Mucosa of rectum (tissue), 2 donors: Measurements from ENCODE around the gene ABCC10.
A peak's percentile ranks its signal among the peaks of the same experiment; 100 is the strongest.
"Not testable (repeated sequence)": the region's sequence is repeated elsewhere in the genome, so short reads cannot be mapped to it uniquely, and the experiment has no call there.

Experiments
- H3K27ac ChIP-seq, 2 donors: one replicate each; pipeline ENCODE4 v1.7.0; 2013; ENCODE audit warnings: inconsistent platforms in 2 of 2, low read depth in 2 of 2, low read length in 2 of 2
- H3K27me3 ChIP-seq, 2 donors: one replicate each; pipeline ENCODE4 v1.7.0; 2013; ENCODE audit warnings: low read length in 2 of 2; ENCODE audit not compliant: control insufficient read depth in 2 of 2, insufficient read depth in 2 of 2
- H3K36me3 ChIP-seq, 2 donors: one replicate each; pipeline ENCODE4 v1.7.0; 2013; ENCODE audit warnings: low read length in 2 of 2; ENCODE audit not compliant: control insufficient read depth in 2 of 2, insufficient read depth in 2 of 2
- H3K4me1 ChIP-seq, 2 donors: one replicate each; pipeline ENCODE4 v1.7.0; 2013; ENCODE audit warnings: low read length in 2 of 2, mild to moderate bottlenecking in 1 of 2; ENCODE audit not compliant: control insufficient read depth in 2 of 2, insufficient read depth in 2 of 2
- H3K4me3 ChIP-seq, 2 donors: one replicate each; pipeline ENCODE4 v1.7.0; 2013; ENCODE audit warnings: low read length in 2 of 2
- H3K9ac ChIP-seq, 2 donors: one replicate each; pipeline ENCODE4 v1.7.0; 2013; ENCODE audit warnings: low read length in 2 of 2, low read depth in 1 of 2, mild to moderate bottlenecking in 1 of 2
- H3K9me3 ChIP-seq, 2 donors: one replicate each; pipeline ENCODE4 v1.7.0; 2013; ENCODE audit warnings: low read length in 2 of 2; ENCODE audit not compliant: control insufficient read depth in 2 of 2
- donor health status: healthy.
- donor health status: Normal muscosa, but diverticular disease.

Gene ABCC10

GRCh38 chr6:43427406-43428111 is at the start of gene ABCC10:
Gene ABCC10, plus strand, starts transcription at chr6:43427541. Its CDS starts 438 bp downstream, at chr6:43427979.
- H3K36me3 ChIP-seq: peaks cover 0 to 10% of the 10 kb centered on the region in 2 donors
- peaks cover 10 to 11% of the 10 kb centered on the region in 2 donors for H3K4me1 ChIP-seq
- H3K9ac ChIP-seq: peak within 1 kb of the TSS; percentile 91 to 92
- H3K4me3 ChIP-seq: peak within 1 kb of the TSS; percentile 93 to 97
- H3K9me3 ChIP-seq: no peaks in the 10 kb centered on the region
- H3K27me3 ChIP-seq: no peaks in the 10 kb centered on the region
- H3K27ac ChIP-seq: peak within 1 kb of the TSS; percentile 86 to 93

GRCh38 chr6:43377710-43378229 is 49.6 kb upstream of the ABCC10 start:
- H3K9me3 ChIP-seq: no peaks in the 10 kb centered on the region
- no peaks in the 10 kb centered on the region for H3K4me1 ChIP-seq
- H3K4me3 ChIP-seq: no peak overlapping the region
- H3K27me3 ChIP-seq: peaks cover 0 to 2% of the 10 kb centered on the region in 2 donors
- no peaks in the 10 kb centered on the region for H3K36me3 ChIP-seq
- H3K27ac ChIP-seq: no peak overlapping the region
- no peak overlapping the region for H3K9ac ChIP-seq

GRCh38 chr6:43378631-43379030 is 48.7 kb upstream of the ABCC10 start:
- H3K36me3 ChIP-seq: no peaks in the 10 kb centered on the region
- H3K27ac ChIP-seq: no peak overlapping the region
- no peaks in the 10 kb centered on the region for H3K4me1 ChIP-seq
- H3K4me3 ChIP-seq: no peak overlapping the region
- no peak overlapping the region for H3K9ac ChIP-seq
- no peaks in the 10 kb centered on the region for H3K9me3 ChIP-seq
- H3K27me3 ChIP-seq: no peaks in the 10 kb centered on the region

- H3K4me3 ChIP-seq, H3K4me1 ChIP-seq, H3K36me3 ChIP-seq, H3K27ac ChIP-seq, H3K9me3 ChIP-seq, H3K27me3 ChIP-seq, H3K9ac ChIP-seq: not testable (repeated sequence)
Observed at GRCh38 chr6:43380858-43381257, 46.5 kb upstream of the ABCC10 start.

- H3K36me3 ChIP-seq: no peaks in the 10 kb centered on the region
- no peaks in the 10 kb centered on the region for H3K9me3 ChIP-seq
- no peaks in the 10 kb centered on the region for H3K27me3 ChIP-seq
- peak overlapping the region in 1 of 2 donors; percentile 35 for H3K4me3 ChIP-seq
- H3K27ac ChIP-seq: no peak overlapping the region
- no peak overlapping the region for H3K9ac ChIP-seq
- H3K4me1 ChIP-seq: no peaks in the 10 kb centered on the region
Observed at GRCh38 chr6:43383021-43383667, 44.2 kb upstream of the ABCC10 start.

- Histone ChIP-seq H3K9ac (no peak overlapping the region), H3K36me3 (no peaks in the 10 kb centered on the region), H3K27ac (no peak overlapping the region), H3K4me1 (no peaks in the 10 kb centered on the region), H3K27me3 (no peaks in the 10 kb centered on the region), H3K9me3 (no peaks in the 10 kb centered on the region), H3K4me3 (no peak overlapping the region)
Observed at GRCh38 chr6:43386492-43386891, 40.8 kb upstream of the ABCC10 start.

GRCh38 chr6:43389730-43390295 is 37.5 kb upstream of the ABCC10 start:
- no peaks in the 10 kb centered on the region for H3K27me3 ChIP-seq

GRCh38 chr6:43390753-43391439 is 36.4 kb upstream of the ABCC10 start:
- not testable (repeated sequence) for H3K36me3 ChIP-seq, H3K4me3 ChIP-seq, H3K27ac ChIP-seq

More at GRCh38 chr6:43389730-43390295, 37.5 kb upstream of the ABCC10 start:
- no peak overlapping the region for H3K27ac ChIP-seq
- no peak overlapping the region for H3K4me3 ChIP-seq
- H3K36me3 ChIP-seq: no peaks in the 10 kb centered on the region
- H3K4me1 ChIP-seq: no peaks in the 10 kb centered on the region
- no peaks in the 10 kb centered on the region for H3K9me3 ChIP-seq
- no peak overlapping the region for H3K9ac ChIP-seq

GRCh38 chr6:43391440-43392031 is 35.8 kb upstream of the ABCC10 start:
- Histone ChIP-seq H3K27me3 (no peaks in the 10 kb centered on the region), H3K4me1 (no peaks in the 10 kb centered on the region), H3K9ac (no peak overlapping the region), H3K36me3 (no peaks in the 10 kb centered on the region), H3K27ac (no peak overlapping the region), H3K9me3 (no peaks in the 10 kb centered on the region), H3K4me3 (no peak overlapping the region)

More at GRCh38 chr6:43390753-43391439, 36.4 kb upstream of the ABCC10 start:
- H3K9me3 ChIP-seq, H3K4me1 ChIP-seq, H3K27me3 ChIP-seq, H3K9ac ChIP-seq: not testable (repeated sequence)
